HepG2 (cell line): ENCODE results near the gene POLR1H. TPM values are rescaled to one million over a fixed set of nuclear protein-coding genes. Genes with fewer than 3 reads are reported as not detected.

Source experiments
- AKAP8 ChIP-seq: sonication (generic); formaldehyde crosslinking; IDR thresholded peaks from 2 replicates; pipeline ENCODE4 v1.5.1; 2020; ENCODE audit warnings: mild to moderate bottlenecking, missing genetic modification reagents
- ELF4 ChIP-seq: sonication (generic); formaldehyde crosslinking; IDR thresholded peaks from 2 replicates; pipeline ENCODE4 v1.5.0; 2020; ENCODE audit warnings: missing genetic modification reagents, mild to moderate bottlenecking, moderate library complexity, borderline replicate concordance
- EZH2 ChIP-seq: conservative IDR thresholded peaks from 2 replicates; pipeline ENCODE4 v1.6.1; 2012; ENCODE audit warnings: mild to moderate bottlenecking, low read depth, low read length, moderate library complexity
- HNF4A ChIP-seq: sonication (generic); formaldehyde crosslinking; IDR thresholded peaks from 2 replicates; pipeline ENCODE4 v1.4.0; 2020; ENCODE audit warnings: missing genetic modification reagents
- HNF4G ChIP-seq, 2 experiments: sonication (generic) in 1 of 2; formaldehyde crosslinking in 1 of 2; IDR thresholded peaks; 2 replicates each; pipeline versions ENCODE4 v1.4.0 to v1.6.1; 2011 to 2020; ENCODE audit warnings: borderline replicate concordance in 2 of 2, low read depth in 2 of 2, mild to moderate bottlenecking in 2 of 2, low read length in 1 of 2, missing genetic modification reagents in 1 of 2, moderate library complexity in 1 of 2
- HOXA7 ChIP-seq: sonication (generic); formaldehyde crosslinking; IDR thresholded peaks from 2 replicates; pipeline ENCODE4 v1.8.1; 2022; ENCODE audit warnings: mild to moderate bottlenecking, missing genetic modification reagents, moderate library complexity
- NFIB ChIP-seq: sonication (generic); formaldehyde crosslinking; IDR thresholded peaks from 2 replicates; pipeline ENCODE4 v1.9.0; 2021; ENCODE audit warnings: missing genetic modification reagents, mild to moderate bottlenecking, borderline replicate concordance
- NFKB2 ChIP-seq: sonication (generic); formaldehyde crosslinking; IDR thresholded peaks from 2 replicates; pipeline ENCODE4 v1.4.0; 2020; ENCODE audit warnings: missing genetic modification reagents, borderline replicate concordance
- RFXAP ChIP-seq: sonication (generic); formaldehyde crosslinking; IDR thresholded peaks from 2 replicates; pipeline ENCODE4 v1.4.0; 2020; ENCODE audit warnings: missing genetic modification reagents, borderline replicate concordance
- SATB2 ChIP-seq: sonication (generic); formaldehyde crosslinking; IDR thresholded peaks from 2 replicates; pipeline ENCODE4 v1.5.0; 2020; ENCODE audit warnings: missing genetic modification reagents
- SMYD3 ChIP-seq: sonication (generic); formaldehyde crosslinking; IDR thresholded peaks from 2 replicates; pipeline ENCODE4 v1.8.1; 2023; ENCODE audit warnings: mild to moderate bottlenecking, missing genetic modification reagents
- ZBTB37 ChIP-seq: sonication (generic); formaldehyde crosslinking; IDR thresholded peaks from 2 replicates; pipeline ENCODE4 v1.4.0; 2020; ENCODE audit warnings: mild to moderate bottlenecking, missing genetic modification reagents
- ZNF142 ChIP-seq: sonication (generic); formaldehyde crosslinking; IDR thresholded peaks from 2 replicates; pipeline ENCODE4 v1.4.0; 2020; ENCODE audit warnings: missing genetic modification reagents
- ZNF629 ChIP-seq: sonication (generic); formaldehyde crosslinking; conservative IDR thresholded peaks from 2 replicates; pipeline ENCODE4 v1.5.0; 2020; ENCODE audit warnings: missing genetic modification reagents
- ZNF678 ChIP-seq: sonication (generic); formaldehyde crosslinking; IDR thresholded peaks from 2 replicates; pipeline ENCODE4 v1.4.0; 2020; ENCODE audit warnings: mild to moderate bottlenecking, missing genetic modification reagents
- ZNF704 ChIP-seq: sonication (generic); formaldehyde crosslinking; IDR thresholded peaks from 2 replicates; pipeline ENCODE4 v1.8.1; 2023; ENCODE audit warnings: mild to moderate bottlenecking, inconsistent platforms, moderate library complexity, missing genetic modification reagents, borderline replicate concordance
- ZNF782 ChIP-seq: sonication (generic); formaldehyde crosslinking; IDR thresholded peaks from 2 replicates; pipeline ENCODE4 v1.4.0; 2020; ENCODE audit warnings: missing genetic modification reagents, mild to moderate bottlenecking, borderline replicate concordance
- ZNF850 ChIP-seq: sonication (generic); formaldehyde crosslinking; conservative IDR thresholded peaks from 2 replicates; pipeline ENCODE4 v1.9.0; 2021; ENCODE audit warnings: mild to moderate bottlenecking, missing genetic modification reagents
- ZNF883 ChIP-seq: sonication (generic); formaldehyde crosslinking; IDR thresholded peaks from 2 replicates; pipeline ENCODE4 v1.5.1; 2020; ENCODE audit warnings: mild to moderate bottlenecking, missing genetic modification reagents; ENCODE audit errors: not compliant biosample characterization
- ZSCAN30 ChIP-seq: sonication (generic); formaldehyde crosslinking; IDR thresholded peaks from 2 replicates; pipeline ENCODE4 v1.5.0; 2020; ENCODE audit warnings: mild to moderate bottlenecking, missing genetic modification reagents
- polyA plus RNA-seq, 8 experiments: library from polyadenylated mRNA; depleted of rRNA in 3 of 8; stranded (reverse) in 7 of 8; unstranded in 1 of 8; fragments of >200 nt; fragmentation: Illumina TruSeq in 4 of 8; extraction: Trizol in 4 of 8; gene quantifications; 2 replicates each; pipeline versions ENCODE4 v1.2.1 to v1.2.3, GENCODE V29; 2011 to 2016; ENCODE audit warnings: low read depth in 4 of 8, missing spikeins in 1 of 8, mixed read lengths in 1 of 8; ENCODE audit not compliant: insufficient read depth in 1 of 8
- total RNA-seq, 5 experiments: library from RNA; depleted of rRNA; stranded (reverse); fragments of >200 nt; fragmentation: Illumina TruSeq; extraction: Trizol; gene quantifications; 2 replicates each; pipeline ENCODE4 v1.2.3, GENCODE V29; 2016; ENCODE audit warnings: low read depth in 1 of 5

POLR1H gene
- total and polyA plus RNA-seq, 2 of the 13 experiments (the other 11 are each of a cell fraction or from before 2014, with no cell fraction given) = 61.4 to 79.8 TPM

- TF ChIP-seq EZH2 (no peak), NFKB2 (peak; percentile 29; the same call in 1 of the 2 replicates), ZNF850 (CRISPR knock-in tag) (no peak), SATB2 (no peak), ZNF629 (CRISPR knock-in tag) (no peak), HNF4A (CRISPR knock-in tag) (peak; percentile 62), ZNF142 (CRISPR knock-in tag) (no peak), SMYD3 (CRISPR knock-in tag) (no peak), NFIB (CRISPR knock-in tag) (no peak), HNF4G (IDR thresholded peaks at IDR 0.05; ENCODE audit: borderline replicate concordance, low read depth, low read length) (peak; percentile 35; the same call in 1 of the 2 replicates), HNF4G (CRISPR knock-in tag; IDR thresholded peaks at IDR 0.05; ENCODE audit: borderline replicate concordance, low read depth) (peak; percentile 53; the same call in 1 of the 2 replicates), ZNF678 (CRISPR knock-in tag) (no peak), AKAP8 (CRISPR knock-in tag) (peak; percentile 59; the same call in 1 of the 2 replicates), ELF4 (CRISPR knock-in tag) (no peak), HOXA7 (no peak), ZNF704 (CRISPR knock-in tag) (no peak), ZSCAN30 (CRISPR knock-in tag) (no peak), ZBTB37 (CRISPR knock-in tag) (no peak; the same call in 1 of the 2 replicates), ZNF883 (no peak), RFXAP (peak; percentile 70; the same call in 1 of the 2 replicates), ZNF782 (CRISPR knock-in tag) (no peak; the same call in 1 of the 2 replicates)
Observed at GRCh38 chr6:30102970-30103871, 42.2 kb downstream of the POLR1H start (continued).
